ENCODE data around the gene ZNF202.

GRCh38 chr11:123740787-123741158 lies 687 bp downstream of the ZNF202 start:
- TF ChIP-seq CTCF (IDR thresholded peaks at IDR 0.05): no peak
- TF ChIP-seq POLR2A (IDR thresholded peaks at IDR 0.05): no peak
